Stimulated activated CD4-positive, alpha-beta T cell treated with anti-CD3 and anti-CD28 coated beads, Interleukin-2, amount 100 ng/mL, for 48 hours (primary cell): ENCODE results near the gene KRT84.

Experiments
- DNase-seq, 2 donors: peaks; one replicate each; pipeline ENCODE4 v3.0.0-alpha.2; 2020

KRT84 gene

DNA sequence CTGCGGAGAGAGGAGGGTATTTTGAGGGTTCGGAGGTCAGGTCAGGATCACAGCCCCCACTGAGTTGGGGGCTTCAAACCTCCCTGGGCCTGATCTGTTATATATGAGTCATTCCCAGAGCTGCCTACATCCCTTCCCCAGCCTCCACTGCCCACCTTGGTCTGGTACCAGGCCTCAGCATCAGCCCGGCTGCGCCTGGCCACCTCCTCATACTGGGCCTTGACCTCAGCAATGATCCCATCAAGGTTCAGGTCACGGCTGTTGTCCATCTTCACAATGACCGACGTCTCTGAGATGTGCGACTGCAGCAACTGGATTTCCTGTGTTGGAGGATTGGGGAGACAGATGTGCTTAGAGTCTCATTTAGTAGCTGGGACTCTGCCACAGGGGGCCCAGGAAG lies 4.2 kb downstream of the KRT84 start:
- DNase-seq = no peak

DNA sequence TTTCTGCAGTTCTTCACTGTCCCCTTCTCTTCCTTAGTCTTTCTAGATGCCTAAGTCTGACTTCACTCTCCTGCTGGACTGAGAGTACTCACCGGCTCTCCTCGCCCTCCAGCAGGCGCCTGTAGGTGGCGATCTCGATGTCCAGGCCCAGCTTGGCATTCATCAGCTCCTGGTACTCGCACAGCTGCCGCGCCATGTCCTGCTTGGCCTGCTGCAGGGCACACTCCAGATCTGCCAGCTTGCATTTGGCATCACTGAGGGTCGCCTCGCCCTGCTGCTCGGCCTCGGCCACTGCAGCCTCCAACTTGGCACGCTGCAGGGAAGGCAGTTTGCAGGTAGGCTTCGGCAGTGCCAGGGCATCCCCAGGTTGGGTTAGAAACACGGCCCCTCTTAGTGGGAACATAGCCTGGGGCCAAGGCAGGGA lies 5.2 kb downstream of the KRT84 start:
- DNase-seq = no peak

DNA sequence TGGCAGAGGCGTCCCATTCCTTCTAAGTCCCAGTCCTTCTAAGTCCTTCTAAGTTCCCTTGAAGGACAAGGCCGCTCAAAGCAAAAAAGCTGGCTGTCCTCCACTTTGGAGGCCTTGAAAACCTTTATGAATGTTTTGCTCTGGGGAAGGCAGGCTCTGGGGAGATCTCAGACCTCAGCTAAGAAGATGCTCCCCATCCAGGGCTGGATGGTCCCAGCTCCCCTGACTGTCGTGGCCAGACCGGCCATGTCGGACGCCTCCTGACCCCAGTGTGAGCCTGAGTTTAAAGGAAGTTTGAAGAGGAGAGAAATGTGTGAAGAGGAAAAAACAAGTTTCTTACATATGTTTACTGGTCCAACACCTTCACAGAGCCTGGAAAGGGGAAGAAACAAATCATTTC lies 5.9 kb downstream of the KRT84 start:
- no peak for DNase-seq

DNA sequence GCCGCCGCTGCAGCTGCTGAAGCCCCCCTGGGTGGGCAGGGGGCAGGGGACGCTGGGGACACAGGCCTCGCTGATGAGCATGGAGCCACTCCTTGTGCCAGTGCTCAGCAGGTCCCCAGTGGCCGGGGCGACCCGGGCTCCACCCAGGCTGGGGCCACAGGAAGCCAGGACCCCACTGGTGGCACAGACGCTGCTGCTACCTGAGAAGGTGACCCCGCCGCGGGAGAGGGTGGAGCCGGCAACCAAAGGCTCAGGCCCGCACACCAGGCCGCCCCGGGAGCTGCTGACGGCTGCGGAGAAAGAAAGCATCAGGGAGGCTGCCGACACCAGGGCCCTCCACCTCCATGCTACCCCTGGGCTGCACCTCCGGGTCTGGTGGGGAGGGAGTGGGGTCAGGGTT lies 7.4 kb downstream of the KRT84 start:
- DNase-seq = no peak

DNA sequence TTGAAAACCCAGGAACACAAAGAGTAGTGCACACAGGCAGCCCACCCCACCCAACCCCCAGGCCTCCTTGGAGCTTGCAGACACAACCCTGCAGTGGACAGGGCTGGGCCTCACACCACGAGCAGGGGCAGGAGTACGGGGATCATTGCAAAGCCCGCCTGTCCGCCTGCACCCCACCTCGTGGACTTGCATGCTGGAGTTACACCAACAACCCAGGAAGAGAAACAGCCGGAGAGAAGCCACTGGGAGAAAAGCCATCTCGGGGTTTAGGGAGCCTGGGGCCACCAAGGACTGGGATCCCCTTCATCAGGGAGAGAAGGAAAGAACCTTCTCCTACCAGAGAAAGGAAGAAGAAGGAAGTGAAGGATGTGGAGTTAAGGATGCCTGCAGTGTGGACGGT lies 8.2 kb downstream of the KRT84 start:
- DNase-seq = no peak

DNA sequence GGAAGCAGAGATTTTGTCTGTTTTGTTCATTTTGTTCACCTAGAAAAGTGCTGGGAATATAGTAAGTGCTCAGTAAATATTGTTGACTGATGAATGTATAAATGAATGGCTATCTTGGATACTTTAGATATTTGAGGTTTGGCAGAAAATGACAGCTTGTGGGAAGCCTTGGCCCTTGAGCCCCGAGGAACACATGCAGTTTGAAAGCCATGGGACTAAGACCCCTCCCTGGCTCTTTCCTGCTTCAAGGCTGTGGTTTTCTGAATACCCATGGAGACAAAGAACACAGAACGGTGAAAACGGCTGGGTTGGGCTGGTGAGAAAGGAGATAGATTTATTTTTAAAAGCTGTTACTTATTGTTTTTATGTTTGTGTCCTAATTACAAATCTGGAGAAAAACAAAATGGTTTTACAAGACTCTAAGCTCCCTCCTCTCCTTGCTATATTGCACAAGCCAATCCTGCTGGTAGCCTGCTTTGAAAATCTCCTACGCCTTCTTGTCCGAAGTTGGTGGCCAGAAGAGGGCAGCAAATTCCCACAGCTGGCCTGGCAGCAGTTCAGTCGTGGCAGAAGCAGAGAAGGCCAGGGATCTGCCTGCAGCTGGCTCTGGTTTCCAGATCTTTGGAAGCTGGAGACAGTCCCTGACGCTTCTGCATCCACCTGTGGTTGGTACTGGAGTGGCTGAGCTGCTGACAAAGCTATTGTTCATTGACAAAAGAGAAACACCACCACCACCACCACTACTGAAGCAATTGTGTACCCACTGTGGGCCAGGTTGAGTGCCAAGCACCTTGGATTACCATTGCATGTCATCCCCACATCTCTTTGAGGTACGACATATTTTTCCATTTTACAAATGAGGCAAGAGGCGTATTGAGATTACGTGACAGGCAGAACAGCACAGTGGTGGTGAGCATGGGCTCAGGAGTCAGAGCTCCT lies 13.0 kb downstream of the KRT84 start:
- DNase-seq = peak; percentile 41 to 52

DNA sequence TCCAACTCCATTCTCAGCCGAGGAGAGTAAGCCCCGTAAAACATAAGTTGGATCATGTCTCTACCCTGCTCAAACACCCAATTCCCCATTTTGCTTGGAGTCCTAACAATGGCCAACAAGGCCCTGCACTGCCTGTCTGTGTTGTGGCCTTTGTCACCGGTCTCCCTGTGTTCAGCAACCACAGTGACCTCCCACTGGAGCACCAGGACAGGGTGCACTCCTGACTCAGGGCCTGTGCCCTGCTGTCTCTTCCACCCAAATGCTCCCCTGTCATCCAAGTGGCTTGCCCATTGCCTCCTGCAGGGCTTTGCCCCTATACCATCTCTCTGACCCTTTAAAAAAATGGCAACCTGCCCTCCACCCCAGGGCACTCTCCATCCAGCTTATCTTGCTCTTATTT lies 13.7 kb downstream of the KRT84 start:
- DNase-seq = no peak

DNA sequence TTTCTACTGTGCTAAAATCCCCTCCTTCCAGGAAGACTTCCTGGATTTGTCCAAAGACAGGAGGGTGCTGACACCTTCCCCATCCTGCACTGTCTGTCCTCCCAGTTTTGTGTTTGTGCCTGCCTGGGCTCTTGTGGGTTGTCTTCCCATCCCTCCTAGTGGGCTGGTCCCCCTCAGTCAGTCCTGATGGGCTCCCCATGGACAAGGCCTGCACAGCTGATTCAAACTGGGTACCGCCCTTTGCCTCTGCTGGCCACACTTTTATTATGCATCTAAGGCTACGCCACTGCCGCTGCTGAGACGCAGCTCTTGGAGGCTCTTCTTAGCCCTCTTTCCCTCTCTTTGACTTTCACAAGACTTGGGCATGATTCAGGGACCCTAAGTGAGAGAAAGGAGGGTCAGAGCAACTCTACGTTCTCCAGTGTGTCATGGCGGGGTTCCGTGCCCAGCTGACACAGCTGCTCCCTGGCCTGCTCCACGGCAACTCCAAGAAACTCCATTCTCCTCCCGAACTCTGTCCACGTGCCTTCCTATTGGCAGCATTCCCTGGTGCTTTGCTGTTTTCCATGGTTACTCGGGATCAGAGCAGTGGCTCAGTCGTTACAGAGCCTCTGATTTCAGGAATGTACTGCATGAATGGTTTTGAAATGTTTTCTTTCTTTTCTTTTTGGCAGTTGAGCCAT lies 14.4 kb downstream of the KRT84 start:
- DNase-seq = no peak

DNA sequence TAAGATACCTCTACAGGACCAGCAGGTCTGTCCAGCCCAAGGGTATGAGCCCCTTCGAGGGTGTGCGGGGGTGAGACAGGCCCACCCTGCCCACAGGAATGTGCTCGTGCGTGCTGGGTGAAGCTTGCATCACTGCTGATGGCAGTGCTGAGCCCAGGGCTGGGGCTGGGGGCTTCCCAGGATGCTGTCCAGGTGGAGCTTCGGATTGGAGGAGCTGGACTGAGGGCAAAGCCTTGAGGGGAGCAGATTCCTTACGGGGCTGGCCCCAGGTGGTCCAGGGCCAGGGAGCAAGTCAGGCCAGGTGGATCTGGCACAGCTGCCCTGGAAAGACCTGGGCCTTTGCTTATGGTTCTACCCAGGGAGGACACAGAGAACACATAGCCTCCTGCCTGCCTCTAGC lies 15.6 kb downstream of the KRT84 start:
- DNase-seq = no peak

DNA sequence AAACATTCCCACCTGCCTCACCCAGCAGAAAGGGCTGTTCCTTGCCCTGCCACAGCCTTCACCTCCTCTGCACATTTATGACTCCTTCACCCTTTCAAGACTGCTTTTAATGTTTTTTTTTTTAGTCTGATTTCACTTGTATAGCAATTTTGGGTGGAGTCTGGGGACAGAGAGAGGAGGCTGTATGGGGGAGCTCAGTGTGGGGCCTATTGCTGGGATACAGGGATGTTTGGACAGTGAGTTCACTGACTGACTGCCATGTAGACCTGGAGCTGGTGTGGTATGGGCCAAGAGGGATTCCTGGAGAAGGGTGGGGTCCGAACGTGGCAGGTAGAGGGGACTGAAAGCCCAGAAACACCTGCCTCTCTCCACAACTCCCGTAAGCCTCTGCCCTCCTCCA lies 16.2 kb downstream of the KRT84 start:
- DNase-seq = no peak

DNA sequence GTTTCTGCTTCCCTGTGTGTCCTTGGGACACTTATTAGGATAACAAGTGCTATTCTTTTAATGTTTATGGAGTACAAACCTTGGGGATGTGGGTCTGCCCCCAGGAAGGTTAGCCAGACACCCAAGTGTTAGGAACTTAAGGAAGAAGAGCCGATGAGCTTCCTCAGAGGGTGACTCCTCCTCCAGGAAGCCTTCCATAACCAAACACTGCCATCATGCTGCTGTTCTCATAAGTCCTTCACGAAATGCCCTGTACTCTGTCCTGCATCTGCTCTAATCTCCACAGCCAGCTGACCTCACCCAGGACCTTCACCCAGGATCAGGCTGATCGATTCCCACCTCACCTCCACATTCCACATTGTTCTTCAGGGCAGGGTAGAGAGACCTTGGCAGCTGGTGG lies 16.9 kb downstream of the KRT84 start:
- DNase-seq = no peak

DNA sequence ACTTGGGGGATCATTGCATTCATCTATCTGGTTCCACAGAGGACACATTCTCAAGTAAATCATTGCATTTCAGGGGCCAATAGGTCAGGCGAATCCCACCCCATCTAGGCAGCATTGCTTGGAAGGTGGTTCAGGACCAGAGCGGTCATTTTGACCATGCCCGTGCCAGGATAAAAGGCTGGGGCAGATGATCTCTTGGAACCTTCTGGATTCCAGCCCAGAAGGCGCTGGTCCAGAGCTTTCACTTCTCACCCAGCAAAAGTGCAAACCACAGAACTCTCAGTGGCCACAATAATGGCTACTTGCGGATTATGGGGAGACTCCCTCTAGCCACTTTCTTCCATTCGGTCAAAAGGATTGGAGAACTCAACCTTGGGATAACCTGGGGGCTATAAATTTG lies 17.6 kb downstream of the KRT84 start:
- no peak for DNase-seq

DNA sequence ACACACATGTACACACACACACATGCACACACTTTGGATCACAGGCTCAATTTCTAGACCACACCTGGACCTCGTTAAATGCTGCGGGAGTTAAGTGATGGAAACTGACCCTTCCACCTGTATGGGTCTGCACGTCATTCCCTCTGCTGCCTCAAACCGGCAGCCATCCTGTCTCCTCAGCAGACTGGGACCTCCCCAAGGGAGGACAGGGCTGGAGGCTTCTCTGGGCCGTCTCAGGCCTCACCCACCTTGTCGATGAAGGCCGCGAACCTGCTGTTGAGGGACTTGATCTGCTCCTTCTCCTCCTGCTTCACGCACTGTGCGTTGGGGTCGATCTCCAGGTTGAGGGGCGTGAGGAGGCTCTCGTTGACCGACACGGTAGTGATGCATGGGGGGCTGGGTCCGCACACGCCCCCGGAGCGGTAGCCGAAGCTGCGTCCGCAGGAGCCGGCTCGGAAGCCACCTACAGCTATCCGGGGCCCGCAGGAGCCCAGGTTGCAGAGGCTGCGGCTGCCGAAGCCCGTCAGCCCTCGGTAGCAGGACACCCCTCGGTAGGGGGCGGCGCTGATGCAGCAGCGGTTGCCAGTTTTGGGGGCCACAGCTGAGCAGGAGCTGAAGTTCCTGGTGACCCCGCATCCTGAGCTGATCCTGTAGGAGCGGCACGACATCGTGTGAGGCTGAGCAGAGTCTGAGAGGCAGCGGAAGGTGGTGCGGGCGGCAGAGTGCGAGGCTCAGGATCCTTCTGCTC lies 18.5 kb downstream of the KRT84 start, which contains the start of gene KRT85:
KRT85 (minus strand) TSS at position 744 of the 748 bp plus-strand sequence; CDS start at position 668, 76 bp downstream.
- no peak for DNase-seq

DNA sequence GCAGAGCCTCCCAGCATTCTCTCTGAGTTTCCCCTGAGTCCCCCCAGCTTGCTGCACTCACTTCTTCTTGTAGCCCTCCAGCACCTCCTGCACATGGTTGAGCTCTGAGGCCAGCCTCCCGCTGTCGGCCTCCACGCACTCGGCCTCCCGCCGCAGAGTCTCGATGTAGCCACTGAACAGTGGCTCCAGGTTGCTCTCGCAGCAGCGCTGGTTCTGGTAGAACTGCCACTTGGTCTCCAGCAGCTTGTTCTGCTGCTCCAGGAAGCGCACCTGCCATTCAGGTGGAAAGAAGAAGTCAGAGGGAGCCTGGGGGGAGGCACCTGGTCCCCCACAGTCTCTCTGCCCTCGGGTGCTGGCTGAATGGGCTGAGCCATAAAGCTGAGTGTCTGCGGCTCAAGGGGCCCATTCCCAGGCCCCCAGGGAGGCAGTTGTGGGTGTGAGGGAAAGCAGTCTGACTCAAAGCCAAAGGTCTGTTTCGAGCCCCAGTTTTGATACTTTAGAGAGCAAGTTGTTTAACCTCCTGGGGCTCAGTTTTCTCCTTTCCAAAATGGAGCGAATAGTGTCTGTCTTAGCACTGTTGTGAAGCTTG lies 20.5 kb downstream of the KRT84 start:
- no peak for DNase-seq

DNA sequence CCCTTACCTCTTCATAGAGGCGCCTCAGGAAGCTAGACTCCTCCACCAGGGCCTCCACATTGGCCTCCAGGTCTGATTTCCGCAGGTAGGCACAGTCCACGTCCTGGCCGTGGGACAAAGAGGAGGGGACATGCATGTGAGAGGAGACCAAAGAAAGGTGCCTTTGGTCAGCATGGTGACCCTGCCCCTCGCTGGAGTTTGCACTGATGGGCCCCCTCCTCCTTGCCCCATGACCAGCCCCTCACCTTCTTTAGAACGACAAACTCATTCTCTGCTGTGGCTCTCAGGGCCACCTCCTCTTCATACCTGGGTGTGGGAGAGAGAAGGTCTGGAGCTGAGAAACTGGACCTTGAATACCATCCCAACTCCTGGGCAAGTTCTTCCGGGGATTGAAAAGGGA lies 21.4 kb downstream of the KRT84 start:
- no peak for DNase-seq

DNA sequence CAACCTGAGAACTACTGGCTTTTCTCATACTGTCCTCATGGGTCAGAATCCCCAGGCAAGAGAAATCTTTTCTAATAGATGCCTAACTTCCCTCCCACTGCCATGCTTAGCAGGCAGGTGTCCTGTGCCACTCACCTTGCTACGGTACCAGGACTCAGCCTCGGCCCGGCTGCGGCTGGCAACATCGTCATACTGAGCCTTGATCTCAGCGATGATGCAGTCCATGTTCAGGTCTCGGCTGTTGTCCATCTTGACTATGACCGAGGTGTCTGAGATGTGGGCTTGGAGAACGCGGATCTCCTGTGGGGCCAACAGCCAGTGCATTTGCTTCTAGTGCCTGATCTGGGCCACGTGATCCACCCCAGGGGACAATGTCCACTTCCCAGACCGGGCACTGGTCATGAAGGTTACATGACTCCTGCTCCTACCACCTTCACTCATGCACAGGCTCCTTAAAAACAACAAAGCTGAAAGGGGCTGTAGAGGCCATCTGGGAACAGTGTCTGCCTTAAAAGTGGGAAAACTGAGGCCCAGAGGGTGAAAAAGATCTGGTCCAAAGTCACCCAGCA lies 22.3 kb downstream of the KRT84 start:
- DNase-seq = no peak

DNA sequence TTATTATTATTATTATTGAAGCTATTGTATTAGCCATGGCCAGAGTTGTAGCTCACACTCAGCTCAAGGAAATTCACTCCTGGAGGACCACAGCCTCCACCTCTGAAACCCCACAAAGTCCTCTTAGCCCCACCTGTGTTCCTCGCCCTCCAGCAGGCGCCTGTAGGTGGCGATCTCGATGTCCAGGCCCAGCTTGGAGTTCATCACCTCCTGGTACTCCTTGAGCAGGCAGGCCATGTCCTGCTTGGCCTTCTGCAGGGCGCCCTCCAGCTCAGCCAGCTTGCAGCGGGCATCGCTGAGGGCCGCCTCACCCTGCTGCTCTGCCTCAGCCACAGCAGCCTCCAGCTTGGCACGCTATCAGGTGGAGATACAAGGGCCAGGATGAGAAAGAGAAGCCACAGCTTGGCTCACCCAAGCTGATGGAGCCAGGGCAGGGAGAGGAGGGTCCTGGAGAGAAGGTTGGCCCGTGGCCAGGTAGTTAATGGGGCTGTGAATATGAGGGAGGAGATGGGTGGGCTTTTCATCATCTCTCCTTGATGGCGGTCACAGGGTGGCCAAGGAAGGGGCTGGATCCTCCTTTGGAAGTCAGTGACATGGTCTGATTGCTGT lies 23.2 kb downstream of the KRT84 start:
- no peak for DNase-seq

DNA sequence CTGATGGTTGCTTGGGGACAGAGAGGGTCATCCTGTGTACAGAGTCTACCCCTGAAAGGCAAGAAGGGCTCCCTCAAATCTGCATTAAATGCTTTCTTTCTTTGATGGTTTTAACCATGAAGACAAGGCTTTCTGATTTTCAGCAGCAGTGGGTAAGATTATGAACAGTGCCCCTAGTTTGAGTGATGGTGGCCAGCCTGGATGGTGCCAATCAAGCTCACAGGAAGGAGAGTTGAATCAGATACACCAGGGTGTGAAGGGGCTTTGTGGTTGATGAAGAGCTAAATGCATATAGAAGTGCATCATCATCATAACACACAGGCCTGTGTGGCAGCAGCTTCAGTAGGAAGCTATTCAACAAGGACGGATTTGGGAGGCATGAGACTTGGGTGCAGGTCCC lies 23.9 kb downstream of the KRT84 start:
- DNase-seq = no peak

DNA sequence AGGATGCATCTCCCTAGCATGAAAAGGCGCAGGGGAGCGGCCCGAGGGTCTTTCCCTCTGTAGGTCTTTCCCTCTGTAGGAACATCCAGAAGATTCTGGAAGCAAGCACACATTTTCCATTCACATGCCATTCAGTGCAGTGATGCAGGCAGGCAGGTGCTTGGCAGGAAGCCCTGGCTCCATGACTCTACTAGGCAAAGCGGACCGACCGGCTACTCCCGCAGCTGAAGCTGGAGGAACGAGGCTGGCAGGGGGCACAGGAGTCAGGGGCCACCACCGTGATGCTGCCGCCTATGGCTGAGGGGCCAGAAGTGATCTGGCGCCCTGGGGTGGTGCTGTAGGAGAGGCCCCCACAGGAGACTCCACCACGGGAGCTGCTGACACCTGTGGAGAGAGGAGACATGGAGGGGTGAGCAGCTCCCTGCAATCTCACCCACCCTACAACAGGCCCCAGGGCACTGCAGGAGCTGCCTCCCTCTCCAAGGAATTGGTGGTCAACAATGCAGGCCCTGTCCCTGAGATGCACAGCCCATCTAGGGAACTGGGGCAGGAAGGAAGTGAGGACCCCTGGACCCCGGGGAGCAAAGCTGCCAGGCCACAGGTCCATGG lies 24.7 kb downstream of the KRT84 start:
- no peak for DNase-seq

DNA sequence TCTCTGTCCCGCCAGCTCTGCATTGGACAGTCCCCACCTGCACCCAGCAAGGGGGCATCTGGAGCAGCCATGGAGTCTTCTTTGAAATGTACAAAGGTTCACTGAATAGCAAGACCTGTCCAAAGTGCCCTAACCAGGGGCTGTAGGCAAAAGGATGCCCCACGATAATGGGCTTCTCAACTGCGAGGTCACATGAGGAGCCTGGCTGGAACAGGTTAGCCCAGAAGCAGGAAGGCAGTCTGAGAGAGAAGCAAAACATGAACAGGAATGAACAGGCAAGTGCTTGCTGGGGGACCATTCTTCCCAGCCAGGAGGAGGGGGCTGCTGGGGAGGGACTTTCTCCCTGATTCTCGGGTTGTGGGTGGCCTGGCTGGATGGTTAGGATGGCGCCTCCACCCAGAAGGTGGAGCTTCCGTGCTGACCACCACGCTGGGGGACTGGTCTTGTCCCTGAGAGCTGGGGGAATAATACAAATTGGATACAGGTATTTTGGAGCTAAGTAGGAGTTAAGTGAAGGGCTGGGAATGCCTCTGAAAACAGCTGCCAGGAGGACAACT lies 25.3 kb downstream of the KRT84 start:
- no peak for DNase-seq

DNA sequence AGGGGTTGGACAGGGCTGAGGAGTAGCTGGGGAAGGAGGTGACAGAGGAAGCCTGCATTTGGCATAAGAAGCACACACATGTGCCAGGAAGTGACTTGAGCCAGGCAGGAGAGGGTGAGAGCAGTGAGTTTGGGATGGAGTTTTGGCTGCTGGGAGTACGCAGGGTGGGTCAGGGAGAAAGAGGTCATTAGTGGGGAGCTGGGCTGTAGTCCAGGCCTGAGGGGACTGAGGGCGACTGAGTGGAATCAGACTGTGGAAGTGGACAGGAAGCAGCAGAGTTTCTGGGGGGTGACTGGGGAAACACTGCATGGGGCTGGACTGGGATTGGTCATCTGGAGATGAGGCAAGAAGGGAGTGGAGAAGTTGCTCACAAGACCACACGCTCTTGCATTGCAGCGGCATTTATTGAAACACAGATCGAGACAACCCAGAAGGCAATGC lies 25.8 kb downstream of the KRT84 start:
- DNase-seq = no peak
